HL-60 (cell line): Measurements from ENCODE around the gene MYO16.

Source experiments
- GABPA ChIP-seq: IDR thresholded peaks from 2 replicates; pipeline ENCODE4 v1.6.1; 2012; ENCODE audit warnings: low read depth
- POLR2AphosphoS5 ChIP-seq: IDR thresholded peaks from 2 replicates; pipeline ENCODE4 v1.6.1; 2012; ENCODE audit warnings: low read depth
- TF ChIP-seq, protein P1 (sequence below): IDR thresholded peaks from one replicate; pipeline ENCODE4 v1.5.1; 2011; ENCODE audit warnings: low read length, control low read depth, inconsistent platforms; ENCODE audit not compliant: insufficient read depth
- TF ChIP-seq, protein P2 (sequence below): IDR thresholded peaks from 2 replicates; pipeline ENCODE4 v1.6.1; 2012; ENCODE audit warnings: low read depth; ENCODE audit not compliant: insufficient replicate concordance

DNA sequence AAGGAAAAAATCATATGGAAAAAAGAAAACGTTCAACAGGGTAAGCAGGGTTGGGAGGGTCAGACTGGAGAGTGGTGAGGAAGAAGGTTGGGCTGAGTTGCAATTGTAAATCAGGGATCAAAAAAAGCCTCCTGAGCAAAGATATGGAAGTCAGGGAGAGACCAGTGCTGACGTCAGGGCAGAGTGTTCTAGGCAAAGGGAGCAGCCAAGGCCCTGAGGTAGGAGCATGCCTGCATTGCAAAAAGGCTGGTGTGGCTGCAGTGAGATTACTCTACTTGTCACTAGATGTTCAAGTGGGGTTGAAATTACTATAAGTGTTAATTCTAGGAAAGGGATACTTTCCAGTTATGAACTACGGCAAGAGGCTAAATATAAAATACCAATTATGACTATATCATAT lies 562.0 kb downstream of the MYO16 start:
- TF ChIP-seq, protein P1, sequence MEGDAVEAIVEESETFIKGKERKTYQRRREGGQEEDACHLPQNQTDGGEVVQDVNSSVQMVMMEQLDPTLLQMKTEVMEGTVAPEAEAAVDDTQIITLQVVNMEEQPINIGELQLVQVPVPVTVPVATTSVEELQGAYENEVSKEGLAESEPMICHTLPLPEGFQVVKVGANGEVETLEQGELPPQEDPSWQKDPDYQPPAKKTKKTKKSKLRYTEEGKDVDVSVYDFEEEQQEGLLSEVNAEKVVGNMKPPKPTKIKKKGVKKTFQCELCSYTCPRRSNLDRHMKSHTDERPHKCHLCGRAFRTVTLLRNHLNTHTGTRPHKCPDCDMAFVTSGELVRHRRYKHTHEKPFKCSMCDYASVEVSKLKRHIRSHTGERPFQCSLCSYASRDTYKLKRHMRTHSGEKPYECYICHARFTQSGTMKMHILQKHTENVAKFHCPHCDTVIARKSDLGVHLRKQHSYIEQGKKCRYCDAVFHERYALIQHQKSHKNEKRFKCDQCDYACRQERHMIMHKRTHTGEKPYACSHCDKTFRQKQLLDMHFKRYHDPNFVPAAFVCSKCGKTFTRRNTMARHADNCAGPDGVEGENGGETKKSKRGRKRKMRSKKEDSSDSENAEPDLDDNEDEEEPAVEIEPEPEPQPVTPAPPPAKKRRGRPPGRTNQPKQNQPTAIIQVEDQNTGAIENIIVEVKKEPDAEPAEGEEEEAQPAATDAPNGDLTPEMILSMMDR: no peak
- TF ChIP-seq POLR2AphosphoS5 (no peak), GABPA (no peak)
- TF ChIP-seq, protein P2, sequence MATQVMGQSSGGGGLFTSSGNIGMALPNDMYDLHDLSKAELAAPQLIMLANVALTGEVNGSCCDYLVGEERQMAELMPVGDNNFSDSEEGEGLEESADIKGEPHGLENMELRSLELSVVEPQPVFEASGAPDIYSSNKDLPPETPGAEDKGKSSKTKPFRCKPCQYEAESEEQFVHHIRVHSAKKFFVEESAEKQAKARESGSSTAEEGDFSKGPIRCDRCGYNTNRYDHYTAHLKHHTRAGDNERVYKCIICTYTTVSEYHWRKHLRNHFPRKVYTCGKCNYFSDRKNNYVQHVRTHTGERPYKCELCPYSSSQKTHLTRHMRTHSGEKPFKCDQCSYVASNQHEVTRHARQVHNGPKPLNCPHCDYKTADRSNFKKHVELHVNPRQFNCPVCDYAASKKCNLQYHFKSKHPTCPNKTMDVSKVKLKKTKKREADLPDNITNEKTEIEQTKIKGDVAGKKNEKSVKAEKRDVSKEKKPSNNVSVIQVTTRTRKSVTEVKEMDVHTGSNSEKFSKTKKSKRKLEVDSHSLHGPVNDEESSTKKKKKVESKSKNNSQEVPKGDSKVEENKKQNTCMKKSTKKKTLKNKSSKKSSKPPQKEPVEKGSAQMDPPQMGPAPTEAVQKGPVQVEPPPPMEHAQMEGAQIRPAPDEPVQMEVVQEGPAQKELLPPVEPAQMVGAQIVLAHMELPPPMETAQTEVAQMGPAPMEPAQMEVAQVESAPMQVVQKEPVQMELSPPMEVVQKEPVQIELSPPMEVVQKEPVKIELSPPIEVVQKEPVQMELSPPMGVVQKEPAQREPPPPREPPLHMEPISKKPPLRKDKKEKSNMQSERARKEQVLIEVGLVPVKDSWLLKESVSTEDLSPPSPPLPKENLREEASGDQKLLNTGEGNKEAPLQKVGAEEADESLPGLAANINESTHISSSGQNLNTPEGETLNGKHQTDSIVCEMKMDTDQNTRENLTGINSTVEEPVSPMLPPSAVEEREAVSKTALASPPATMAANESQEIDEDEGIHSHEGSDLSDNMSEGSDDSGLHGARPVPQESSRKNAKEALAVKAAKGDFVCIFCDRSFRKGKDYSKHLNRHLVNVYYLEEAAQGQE: no peak
